ENCODE measurements around the gene DRAP1. TPM values are rescaled to one million over a fixed set of nuclear protein-coding genes. Genes with fewer than 3 reads are reported as not detected.

DRAP1 gene
- total and polyA plus RNA-seq, 2 experiments from 2014 or later: 307 to 533 TPM

GRCh38 chr11:65898656-65899355, 20.4 kb upstream of the DRAP1 start:
- WGBS, 2 experiments (ENCODE audit: low coverage in 1 of 2, low lambda C conversion rate in 2 of 2, missing lambda C conversion rate in 2 of 2): 3% methylated on average over 14 to 28 of the region's 28 CpGs
- H3K4me1 ChIP-seq (ENCODE audit: insufficient read depth): peaks cover 62% of the 10 kb centered on the region
- peak overlapping the region; percentile 99 for H3K27ac ChIP-seq

GRCh38 chr11:65899356-65900124, 19.7 kb upstream of the DRAP1 start:
- Histone ChIP-seq H3K4me3 (peak overlapping the region; percentile 95), H3K4me1 (ENCODE audit: insufficient read depth) (peaks cover 59% of the 10 kb centered on the region), H3K79me2 (ENCODE audit: insufficient read depth) (peaks cover 70% of the 10 kb centered on the region), H3K9me3 (ENCODE audit: low read depth) (no peaks in the 10 kb centered on the region), H3F3A (ENCODE audit: insufficient read depth) (peaks cover 69% of the 10 kb centered on the region), H3K27ac (peak overlapping the region; percentile 99), H4K20me1 (ENCODE audit: insufficient read depth) (peaks cover 7% of the 10 kb centered on the region; the same call in 1 of the 2 replicates), H3K27me3 (replicated peaks; ENCODE audit: insufficient read depth) (no peaks in the 10 kb centered on the region), H3K4me2 (ENCODE audit: unreplicated experiment) (peak overlapping the region; percentile 100), H3K9me2 (ENCODE audit: insufficient read depth) (no peaks in the 10 kb centered on the region), H3K36me3 (ENCODE audit: low read depth) (peaks cover 30% of the 10 kb centered on the region; the same call in 1 of the 2 replicates), H3K9ac (peak overlapping the region; percentile 99), H2AFZ (no peak overlapping the region)
- TF ChIP-seq EZH2phosphoT487 (IDR thresholded peaks at IDR 0.05; ENCODE audit: insufficient read depth, low read depth) (no peak), EZH2 (IDR thresholded peaks at IDR 0.05; ENCODE audit: insufficient read depth, poor library complexity, severe bottlenecking) (no peak)
- in situ Hi-C loops (cut with MboI): no loop called here
- WGBS, 2 experiments (ENCODE audit: low coverage in 1 of 2, low lambda C conversion rate in 2 of 2, missing lambda C conversion rate in 2 of 2): 1 to 3% methylated on average over 46 to 58 of the region's 78 CpGs
- peak; percentile 95 for DNase-seq

More at GRCh38 chr11:65898656-65899355, 20.4 kb upstream of the DRAP1 start:
- Histone ChIP-seq H3K9me2 (ENCODE audit: insufficient read depth) (no peaks in the 10 kb centered on the region), H3K9ac (peak overlapping the region; percentile 99), H3K9me3 (ENCODE audit: low read depth) (no peaks in the 10 kb centered on the region), H3K4me2 (ENCODE audit: unreplicated experiment) (peak overlapping the region; percentile 100), H4K20me1 (ENCODE audit: insufficient read depth) (peaks cover 7% of the 10 kb centered on the region), H3K79me2 (ENCODE audit: insufficient read depth) (peaks cover 77% of the 10 kb centered on the region), H3F3A (ENCODE audit: insufficient read depth) (peaks cover 73% of the 10 kb centered on the region), H3K36me3 (ENCODE audit: low read depth) (peaks cover 30% of the 10 kb centered on the region; the same call in 1 of the 2 replicates), H2AFZ (no peak overlapping the region), H3K4me3 (peak overlapping the region; percentile 95), H3K27me3 (replicated peaks; ENCODE audit: insufficient read depth) (no peaks in the 10 kb centered on the region)
- DNase-seq: peak; percentile 60
- in situ Hi-C loops (cut with MboI): no loop called here
- TF ChIP-seq EZH2 (IDR thresholded peaks at IDR 0.05; ENCODE audit: insufficient read depth, poor library complexity, severe bottlenecking) (no peak), EZH2phosphoT487 (IDR thresholded peaks at IDR 0.05; ENCODE audit: insufficient read depth, low read depth) (no peak)

GRCh38 chr11:65900125-65900898, 18.9 kb upstream of the DRAP1 start, which contains the start of gene FOSL1:
TSS of gene FOSL1 (minus strand) at chr11:65900388. CDS start at chr11:65900339, 49 bp downstream.
- Histone ChIP-seq H3K9me2 (ENCODE audit: insufficient read depth) (no peaks in the 10 kb centered on the region), H2AFZ (no peak within 1 kb of the TSS), H3K4me1 (ENCODE audit: insufficient read depth) (peaks cover 54% of the 10 kb centered on the region), H3K4me2 (ENCODE audit: unreplicated experiment) (peak within 1 kb of the TSS; percentile 100), H3K27ac (peak within 1 kb of the TSS; percentile 99), H3K79me2 (ENCODE audit: insufficient read depth) (peaks cover 62% of the 10 kb centered on the region), H3K4me3 (peak within 1 kb of the TSS; percentile 95), H3K36me3 (ENCODE audit: low read depth) (peaks cover 27% of the 10 kb centered on the region; the same call in 1 of the 2 replicates), H3K27me3 (replicated peaks; ENCODE audit: insufficient read depth) (no peaks in the 10 kb centered on the region), H3K9me3 (ENCODE audit: low read depth) (no peaks in the 10 kb centered on the region), H4K20me1 (ENCODE audit: insufficient read depth) (peaks cover 7% of the 10 kb centered on the region; the same call in 1 of the 2 replicates), H3K9ac (peak within 1 kb of the TSS; percentile 99), H3F3A (ENCODE audit: insufficient read depth) (peaks cover 62% of the 10 kb centered on the region)
- TF ChIP-seq EZH2 (IDR thresholded peaks at IDR 0.05; ENCODE audit: insufficient read depth, poor library complexity, severe bottlenecking) (no peak), EZH2phosphoT487 (IDR thresholded peaks at IDR 0.05; ENCODE audit: insufficient read depth, low read depth) (no peak)
- in situ Hi-C loops (cut with MboI): no loop called here
- peak; percentile 98 for DNase-seq
- 4 to 6% methylated on average over 53 to 72 of the region's 80 CpGs for WGBS, 2 experiments (ENCODE audit: low coverage in 1 of 2, low lambda C conversion rate in 2 of 2, missing lambda C conversion rate in 2 of 2)

GRCh38 chr11:65900899-65901180, 18.4 kb upstream of the DRAP1 start:
- Histone ChIP-seq H3K27me3 (replicated peaks; ENCODE audit: insufficient read depth) (no peaks in the 10 kb centered on the region), H3K9me2 (ENCODE audit: insufficient read depth) (no peaks in the 10 kb centered on the region), H3K79me2 (ENCODE audit: insufficient read depth) (peaks cover 57% of the 10 kb centered on the region), H2AFZ (no peak overlapping the region), H3K27ac (peak overlapping the region; percentile 99), H3K36me3 (ENCODE audit: low read depth) (peaks cover 22% of the 10 kb centered on the region; the same call in 1 of the 2 replicates), H3K4me1 (ENCODE audit: insufficient read depth) (peaks cover 52% of the 10 kb centered on the region), H3K4me2 (ENCODE audit: unreplicated experiment) (peak overlapping the region; percentile 71), H4K20me1 (ENCODE audit: insufficient read depth) (peaks cover 7% of the 10 kb centered on the region; the same call in 1 of the 2 replicates), H3K4me3 (peak overlapping the region; percentile 95; the same call in 1 of the 2 replicates), H3K9me3 (ENCODE audit: low read depth) (no peaks in the 10 kb centered on the region), H3F3A (ENCODE audit: insufficient read depth) (peaks cover 56% of the 10 kb centered on the region), H3K9ac (peak overlapping the region; percentile 35; the same call in 1 of the 2 replicates)
- no peak for DNase-seq
- in situ Hi-C loops (cut with MboI): no loop called here
- 82 to 86% methylated on average over 11 of the region's 11 CpGs for WGBS, 2 experiments (ENCODE audit: low coverage in 1 of 2, low lambda C conversion rate in 2 of 2, missing lambda C conversion rate in 2 of 2)
- TF ChIP-seq EZH2 (IDR thresholded peaks at IDR 0.05; ENCODE audit: insufficient read depth, poor library complexity, severe bottlenecking) (no peak), EZH2phosphoT487 (IDR thresholded peaks at IDR 0.05; ENCODE audit: insufficient read depth, low read depth) (no peak)
